Prostate gland (tissue), 2 donors: ENCODE data around the gene KCNQ1. TPM values are rescaled to one million over a fixed set of nuclear protein-coding genes. Genes with fewer than 3 reads are reported as not detected.

Source experiments
- DNase-seq: peaks from one replicate; pipeline ENCODE4 v3.0.0-alpha.2; 2019; ENCODE audit warnings: low spot score
- H3K27ac ChIP-seq, 2 donors: fragments of 200-600 bp; sonication (generic); 2 replicates each; pipeline ENCODE4 v1.5.1; 2017 to 2019
- H3K27me3 ChIP-seq: fragments of 200-600 bp; sonication (generic); replicated peaks from 2 replicates; pipeline ENCODE4 v1.5.1; 2019; ENCODE audit not compliant: insufficient read depth
- H3K36me3 ChIP-seq, 2 donors: fragments of 200-600 bp; sonication (generic); 1 replicate in 1 of 2; 2 replicates in 1 of 2; pipeline versions ENCODE4 v1.5.1 to v1.8.1; 2017 to 2019
- H3K4me1 ChIP-seq: fragments of 200-600 bp; sonication (generic); replicated peaks from 2 replicates; pipeline ENCODE4 v1.5.1; 2019
- H3K4me3 ChIP-seq, 2 donors: fragments of 200-600 bp; sonication (generic); 2 replicates each; pipeline ENCODE4 v1.5.1; 2017 to 2019
- H3K9me3 ChIP-seq: fragments of 200-600 bp; sonication (generic); 2 replicates; pipeline ENCODE4 v1.5.1; 2017
- POLR2A ChIP-seq: fragments of 450-650 bp; IDR thresholded peaks from one replicate; pipeline ENCODE4 v1.6.1; 2016; ENCODE audit warnings: antibody characterized with exemption, mild to moderate bottlenecking
- POLR2AphosphoS5 ChIP-seq: sonication (generic); formaldehyde crosslinking; IDR thresholded peaks from one replicate; pipeline ENCODE4 v1.6.1; 2017; ENCODE audit warnings: antibody characterized with exemption
- WGBS: methylation state at CpG from one replicate; pipeline ENCODE4 v1.1.5; 2018; 5-methylcytosine and 5-hydroxymethylcytosine counted together
- intact Hi-C: fragments of 100-400 bp; cut with DNase I; formaldehyde crosslinking; loops from one replicate; pipeline ENCODE4 v1.14.2; 2022
- total RNA-seq, 2 donors: library from RNA; depleted of rRNA; stranded (reverse); fragments of >200 nt; gene quantifications; one replicate each; pipeline ENCODE4 v1.1.0, GENCODE V29; 2016
- TF ChIP-seq, protein P1 (sequence below), 4 experiments: fragments of 200-600 bp in 2 of 4; fragments of 450-650 bp in 2 of 4; sonication (generic) in 2 of 4; IDR thresholded peaks; 1 replicate in 3 of 4; 2 replicates in 1 of 4; pipeline ENCODE4 v1.5.1; 2016 to 2019; ENCODE audit warnings: antibody characterized with exemption in 4 of 4, mild to moderate bottlenecking in 2 of 4, moderate library complexity in 2 of 4

Gene KCNQ1
- total RNA-seq, 2 donors from 2014 or later: 10.0 to 33.8 TPM

DNA sequence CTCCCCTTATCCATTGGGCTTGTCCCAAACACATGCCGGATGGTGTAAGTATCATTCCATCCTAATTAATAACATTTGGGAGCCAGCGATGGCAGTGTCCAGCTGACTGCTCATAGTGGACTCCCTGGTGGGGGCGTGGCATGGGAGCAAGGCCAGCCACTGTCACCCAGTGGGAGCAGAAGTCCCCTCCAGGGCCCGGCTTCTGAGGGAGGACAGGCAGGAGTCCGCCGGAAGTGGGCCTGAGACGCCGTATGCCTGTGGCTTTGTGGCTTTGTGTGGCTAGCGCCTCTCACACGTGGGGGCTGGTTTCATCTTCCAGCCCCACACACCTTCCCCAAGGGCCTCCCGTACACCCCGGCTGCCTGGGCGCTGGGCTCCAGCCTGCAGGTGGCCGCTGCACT is 124.5 kb downstream of the KCNQ1 start:
- TF ChIP-seq, protein P1, sequence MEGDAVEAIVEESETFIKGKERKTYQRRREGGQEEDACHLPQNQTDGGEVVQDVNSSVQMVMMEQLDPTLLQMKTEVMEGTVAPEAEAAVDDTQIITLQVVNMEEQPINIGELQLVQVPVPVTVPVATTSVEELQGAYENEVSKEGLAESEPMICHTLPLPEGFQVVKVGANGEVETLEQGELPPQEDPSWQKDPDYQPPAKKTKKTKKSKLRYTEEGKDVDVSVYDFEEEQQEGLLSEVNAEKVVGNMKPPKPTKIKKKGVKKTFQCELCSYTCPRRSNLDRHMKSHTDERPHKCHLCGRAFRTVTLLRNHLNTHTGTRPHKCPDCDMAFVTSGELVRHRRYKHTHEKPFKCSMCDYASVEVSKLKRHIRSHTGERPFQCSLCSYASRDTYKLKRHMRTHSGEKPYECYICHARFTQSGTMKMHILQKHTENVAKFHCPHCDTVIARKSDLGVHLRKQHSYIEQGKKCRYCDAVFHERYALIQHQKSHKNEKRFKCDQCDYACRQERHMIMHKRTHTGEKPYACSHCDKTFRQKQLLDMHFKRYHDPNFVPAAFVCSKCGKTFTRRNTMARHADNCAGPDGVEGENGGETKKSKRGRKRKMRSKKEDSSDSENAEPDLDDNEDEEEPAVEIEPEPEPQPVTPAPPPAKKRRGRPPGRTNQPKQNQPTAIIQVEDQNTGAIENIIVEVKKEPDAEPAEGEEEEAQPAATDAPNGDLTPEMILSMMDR (IDR thresholded peaks at IDR 0.05): no peak
- no peak for TF ChIP-seq POLR2AphosphoS5
- no peak for TF ChIP-seq POLR2A
- 92% methylated on average over 14 of the region's 14 CpGs for WGBS
- no peak overlapping the region for H3K27ac ChIP-seq
- intact Hi-C loops: no loop called here
- no peak for DNase-seq
- H3K4me1 ChIP-seq: no peaks in the 10 kb centered on the region
- no peaks in the 10 kb centered on the region for H3K36me3 ChIP-seq
- H3K9me3 ChIP-seq: no peaks in the 10 kb centered on the region
- H3K4me3 ChIP-seq: no peak overlapping the region
- no peaks in the 10 kb centered on the region for H3K27me3 ChIP-seq

GRCh38 chr11:2569731-2570210 is 125.0 kb downstream of the KCNQ1 start:
- 97% methylated on average over 10 of the region's 10 CpGs for WGBS
- Histone ChIP-seq H3K36me3 (no peaks in the 10 kb centered on the region), H3K27me3 (no peaks in the 10 kb centered on the region), H3K9me3 (no peaks in the 10 kb centered on the region), H3K27ac (no peak overlapping the region), H3K4me3 (no peak overlapping the region), H3K4me1 (no peaks in the 10 kb centered on the region)
- DNase-seq: no peak
- TF ChIP-seq POLR2AphosphoS5 (no peak), POLR2A (no peak)
- TF ChIP-seq, protein P1 (IDR thresholded peaks at IDR 0.05): no peak
- intact Hi-C loops: no loop called here

DNA sequence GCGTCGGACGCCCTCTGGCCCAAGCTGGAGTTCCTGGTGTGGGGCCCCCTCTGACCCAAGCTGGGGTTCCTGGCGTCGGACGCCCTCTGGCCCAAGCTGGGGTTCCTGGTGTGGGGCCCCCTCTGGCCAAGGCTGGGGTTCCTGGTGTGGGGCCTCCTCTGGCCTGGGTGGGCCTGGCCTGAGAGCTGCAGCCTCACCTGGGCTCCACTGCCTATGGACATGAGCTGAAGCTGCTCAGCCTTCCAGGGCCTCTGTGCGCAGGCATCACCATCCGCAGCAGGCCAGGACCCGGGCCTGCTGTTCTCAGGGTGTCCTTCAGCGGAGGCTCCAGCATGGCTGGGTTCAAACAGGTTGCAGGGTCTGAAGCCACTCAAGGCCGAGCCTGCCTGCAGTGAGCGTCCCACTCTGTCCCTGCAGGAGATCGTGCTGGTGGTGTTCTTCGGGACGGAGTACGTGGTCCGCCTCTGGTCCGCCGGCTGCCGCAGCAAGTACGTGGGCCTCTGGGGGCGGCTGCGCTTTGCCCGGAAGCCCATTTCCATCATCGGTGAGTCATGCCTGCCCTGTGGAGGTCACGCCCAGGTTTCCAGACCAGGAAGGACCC is 125.5 kb downstream of the KCNQ1 start:
- Histone ChIP-seq H3K36me3 (no peaks in the 10 kb centered on the region), H3K27me3 (no peaks in the 10 kb centered on the region), H3K27ac (no peak overlapping the region), H3K4me1 (peaks cover 3% of the 10 kb centered on the region), H3K4me3 (no peak overlapping the region), H3K9me3 (no peaks in the 10 kb centered on the region)
- DNase-seq: no peak
- WGBS: 95% methylated on average over 25 of the region's 26 CpGs
- no peak for TF ChIP-seq POLR2A
- TF ChIP-seq, protein P1 (IDR thresholded peaks at IDR 0.05): no peak
- TF ChIP-seq POLR2AphosphoS5: no peak
- intact Hi-C loops: no loop called here

GRCh38 chr11:2570841-2571597 is 126.2 kb downstream of the KCNQ1 start:
- Histone ChIP-seq H3K36me3 (no peaks in the 10 kb centered on the region), H3K27ac (no peak overlapping the region), H3K4me3 (no peak overlapping the region), H3K27me3 (no peaks in the 10 kb centered on the region), H3K4me1 (peaks cover 7% of the 10 kb centered on the region), H3K9me3 (no peaks in the 10 kb centered on the region)
- intact Hi-C loops: no loop called here
- 96% methylated on average over 23 of the region's 25 CpGs for WGBS
- no peak for TF ChIP-seq POLR2AphosphoS5
- TF ChIP-seq, protein P1 (IDR thresholded peaks at IDR 0.05): no peak
- TF ChIP-seq POLR2A: no peak
- DNase-seq: no peak
